Measurements from ENCODE around the gene TTC32. TPM values are rescaled to one million over a fixed set of nuclear protein-coding genes. Genes with fewer than 3 reads are reported as not detected.
A peak's percentile ranks its signal among the peaks of the same experiment; 100 is the strongest.

The TTC32 gene
- total RNA-seq, 3 donors from 2014 or later = 16.7 to 35.1 (median 17.8) TPM

DNA sequence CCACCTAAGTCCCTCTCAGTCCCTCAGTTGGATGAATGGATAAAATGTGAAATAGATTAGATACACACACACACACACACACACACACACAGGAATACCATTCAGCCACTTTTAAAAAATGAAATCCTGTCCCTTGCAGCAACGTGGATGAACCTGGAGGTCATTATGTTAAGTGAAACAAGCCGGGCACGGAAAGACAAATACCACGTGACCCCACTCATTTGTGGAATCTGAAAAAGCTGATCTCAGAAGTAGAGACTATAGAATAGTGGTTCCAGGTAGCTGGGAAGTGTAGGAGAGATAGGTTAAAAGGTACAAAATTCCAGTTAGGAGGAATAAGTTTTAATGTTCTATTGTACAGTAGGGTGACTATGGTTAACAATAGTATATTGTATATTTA is 31.0 kb downstream of the TTC32 start:
- intact Hi-C loops (cut with DNase I; ENCODE audit: low total_unique reads) = no loop called here
- Histone ChIP-seq H3K27me3 (no peaks in the 10 kb centered on the region), H3K27ac (no peak overlapping the region), H3K36me3 (no peaks in the 10 kb centered on the region), H3K4me3 (no peak overlapping the region), H3K4me1 (no peaks in the 10 kb centered on the region), H3K9me3 (no peaks in the 10 kb centered on the region)
- TF ChIP-seq, protein P1, sequence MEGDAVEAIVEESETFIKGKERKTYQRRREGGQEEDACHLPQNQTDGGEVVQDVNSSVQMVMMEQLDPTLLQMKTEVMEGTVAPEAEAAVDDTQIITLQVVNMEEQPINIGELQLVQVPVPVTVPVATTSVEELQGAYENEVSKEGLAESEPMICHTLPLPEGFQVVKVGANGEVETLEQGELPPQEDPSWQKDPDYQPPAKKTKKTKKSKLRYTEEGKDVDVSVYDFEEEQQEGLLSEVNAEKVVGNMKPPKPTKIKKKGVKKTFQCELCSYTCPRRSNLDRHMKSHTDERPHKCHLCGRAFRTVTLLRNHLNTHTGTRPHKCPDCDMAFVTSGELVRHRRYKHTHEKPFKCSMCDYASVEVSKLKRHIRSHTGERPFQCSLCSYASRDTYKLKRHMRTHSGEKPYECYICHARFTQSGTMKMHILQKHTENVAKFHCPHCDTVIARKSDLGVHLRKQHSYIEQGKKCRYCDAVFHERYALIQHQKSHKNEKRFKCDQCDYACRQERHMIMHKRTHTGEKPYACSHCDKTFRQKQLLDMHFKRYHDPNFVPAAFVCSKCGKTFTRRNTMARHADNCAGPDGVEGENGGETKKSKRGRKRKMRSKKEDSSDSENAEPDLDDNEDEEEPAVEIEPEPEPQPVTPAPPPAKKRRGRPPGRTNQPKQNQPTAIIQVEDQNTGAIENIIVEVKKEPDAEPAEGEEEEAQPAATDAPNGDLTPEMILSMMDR (IDR thresholded peaks at IDR 0.05) = no peak
- TF ChIP-seq POLR2AphosphoS5 (IDR thresholded peaks at IDR 0.05) (no peak), POLR2A (IDR thresholded peaks at IDR 0.05) (no peak)
- no peak for DNase-seq (ENCODE audit: low spot score in 2 of 2)

DNA sequence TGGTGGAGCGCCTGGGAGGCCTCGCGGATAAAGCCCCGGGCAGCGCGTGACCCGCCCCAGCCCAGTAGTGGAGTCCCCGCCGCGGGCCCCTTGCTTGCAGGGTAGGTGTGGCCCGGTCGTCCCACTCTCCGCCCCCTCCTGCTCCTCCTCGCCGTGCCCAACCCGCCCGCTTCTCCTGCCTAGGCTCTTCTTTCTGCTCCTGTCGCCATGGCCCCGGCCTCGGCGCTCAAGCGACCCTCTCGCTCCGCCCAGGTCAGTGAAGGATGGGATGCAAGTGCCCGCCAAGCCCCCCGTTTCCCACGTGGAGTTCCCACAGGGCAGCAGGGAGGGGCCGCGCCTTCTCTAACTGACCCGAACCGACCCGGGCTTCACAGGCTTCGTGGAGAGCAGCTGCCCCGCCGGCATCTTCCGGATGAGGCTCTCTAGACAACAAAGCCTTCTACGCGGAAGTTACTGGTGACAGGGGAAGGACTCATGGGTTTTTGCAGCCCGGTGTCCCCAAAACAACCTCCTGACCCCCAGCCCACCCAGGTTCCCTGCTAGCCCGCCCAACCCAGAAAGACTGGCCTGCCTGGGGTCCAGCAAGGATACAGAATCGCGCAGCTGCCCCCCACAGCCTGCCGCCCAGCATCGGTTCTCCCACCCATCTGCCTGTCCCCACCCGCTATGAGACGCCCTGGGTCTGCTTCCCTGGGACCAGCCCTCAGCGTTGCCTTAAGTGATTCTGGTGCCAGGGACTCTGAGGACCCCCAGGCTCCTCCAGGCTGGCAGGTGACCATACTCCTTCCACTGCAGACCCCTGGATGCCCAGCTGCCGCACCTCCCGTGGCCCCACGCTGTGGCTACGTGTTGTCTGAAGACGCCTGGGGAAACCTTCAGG is 32.8 kb downstream of the TTC32 start:
- no peaks in the 10 kb centered on the region for H3K36me3 ChIP-seq
- no peaks in the 10 kb centered on the region for H3K27me3 ChIP-seq
- intact Hi-C loops (cut with DNase I; ENCODE audit: low total_unique reads) = no loop called here
- H3K4me3 ChIP-seq = peak overlapping the region; percentile 37 to 67 (median 48)
- TF ChIP-seq POLR2AphosphoS5 (IDR thresholded peaks at IDR 0.05) (no peak), POLR2A (IDR thresholded peaks at IDR 0.05) (no peak)
- TF ChIP-seq, protein P1 (IDR thresholded peaks at IDR 0.05) = no peak
- no peak overlapping the region for H3K27ac ChIP-seq
- DNase-seq (ENCODE audit: low spot score in 2 of 2) = no peak
- no peaks in the 10 kb centered on the region for H3K9me3 ChIP-seq
- H3K4me1 ChIP-seq = no peaks in the 10 kb centered on the region

DNA sequence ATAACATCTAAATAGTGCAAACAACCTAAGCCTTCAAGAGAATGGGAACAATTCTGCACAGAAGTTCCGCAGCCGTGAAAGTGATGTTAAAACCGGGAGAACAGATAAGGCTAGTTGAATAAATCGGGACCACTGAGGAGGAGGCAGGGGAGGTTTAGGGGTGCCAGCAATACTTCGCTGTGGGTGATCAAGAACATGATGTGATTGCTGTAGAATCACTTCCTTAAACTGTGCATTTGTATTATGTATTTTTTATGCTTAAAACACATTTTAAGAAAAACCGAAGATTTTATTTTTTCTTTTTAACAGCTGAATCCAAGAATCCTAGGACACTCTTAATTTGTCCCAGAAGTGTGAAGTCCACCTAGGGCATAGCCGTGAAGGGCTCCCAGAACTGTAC is 33.6 kb downstream of the TTC32 start:
- H3K4me1 ChIP-seq = no peaks in the 10 kb centered on the region
- no peaks in the 10 kb centered on the region for H3K27me3 ChIP-seq
- H3K27ac ChIP-seq = no peak overlapping the region
- no peak for TF ChIP-seq POLR2AphosphoS5 (IDR thresholded peaks at IDR 0.05)
- TF ChIP-seq, protein P1 (IDR thresholded peaks at IDR 0.05) = no peak
- TF ChIP-seq POLR2A (IDR thresholded peaks at IDR 0.05) = no peak
- intact Hi-C loops (cut with DNase I; ENCODE audit: low total_unique reads) = no loop called here
- no peaks in the 10 kb centered on the region for H3K36me3 ChIP-seq
- DNase-seq (ENCODE audit: low spot score in 2 of 2) = no peak
- peak overlapping the region; percentile 37 to 67 (median 48) for H3K4me3 ChIP-seq
- no peaks in the 10 kb centered on the region for H3K9me3 ChIP-seq

DNA sequence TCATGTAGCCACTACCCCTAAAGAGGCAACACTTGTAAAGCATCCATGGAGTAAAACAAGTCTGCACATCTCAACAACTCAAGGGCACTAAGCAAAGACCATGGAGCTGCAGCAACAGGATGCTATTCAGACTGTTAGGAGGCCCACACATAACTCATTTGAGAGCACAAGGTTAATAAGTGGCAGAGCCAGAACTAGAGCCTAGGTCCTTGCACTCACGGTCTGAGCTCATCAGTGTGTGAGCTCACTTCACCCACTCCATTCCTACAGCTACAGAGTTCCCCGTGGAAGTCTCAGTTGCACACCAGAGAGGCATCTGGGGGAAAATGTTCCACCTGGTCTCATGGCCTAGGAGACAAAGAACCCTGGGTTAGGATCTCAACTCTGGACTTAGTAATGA is 35.0 kb downstream of the TTC32 start:
- DNase-seq (ENCODE audit: low spot score in 2 of 2) = no peak
- Histone ChIP-seq H3K9me3 (no peaks in the 10 kb centered on the region), H3K27ac (no peak overlapping the region), H3K4me3 (no peak overlapping the region), H3K4me1 (no peaks in the 10 kb centered on the region), H3K27me3 (no peaks in the 10 kb centered on the region), H3K36me3 (no peaks in the 10 kb centered on the region)
- intact Hi-C loops (cut with DNase I; ENCODE audit: low total_unique reads) = no loop called here
- TF ChIP-seq POLR2AphosphoS5 (IDR thresholded peaks at IDR 0.05) (no peak), POLR2A (IDR thresholded peaks at IDR 0.05) (no peak)
- TF ChIP-seq, protein P1 (IDR thresholded peaks at IDR 0.05) = no peak

DNA sequence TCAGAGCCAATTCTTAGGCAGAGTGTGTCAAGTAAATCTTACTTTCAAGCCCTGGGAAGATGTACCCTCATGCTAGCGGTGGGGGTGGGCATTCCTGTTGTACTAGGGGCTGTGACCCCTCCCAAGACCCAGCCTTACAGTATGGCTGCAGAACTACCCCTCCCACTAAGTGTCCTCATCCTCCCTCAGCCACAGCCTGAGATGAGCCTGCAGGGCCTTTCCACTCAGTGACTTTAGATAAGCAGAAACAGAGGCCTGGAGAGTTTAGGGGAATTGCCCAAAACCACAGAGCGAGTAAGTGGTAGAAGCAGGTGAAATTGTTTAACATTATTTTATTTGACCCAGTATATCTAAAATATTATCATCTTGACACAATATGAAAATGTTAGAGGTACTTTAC is 36.6 kb downstream of the TTC32 start:
- intact Hi-C loops (cut with DNase I; ENCODE audit: low total_unique reads) = no loop called here

More for the DNA sequence above, 36.6 kb downstream of the TTC32 start:
- H3K9me3 ChIP-seq = no peaks in the 10 kb centered on the region
- no peak overlapping the region for H3K4me3 ChIP-seq
- no peak for TF ChIP-seq POLR2A (IDR thresholded peaks at IDR 0.05)
- H3K36me3 ChIP-seq = no peaks in the 10 kb centered on the region
- no peak overlapping the region for H3K27ac ChIP-seq
- H3K4me1 ChIP-seq = no peaks in the 10 kb centered on the region
- no peak for DNase-seq (ENCODE audit: low spot score in 2 of 2)
- H3K27me3 ChIP-seq = no peaks in the 10 kb centered on the region

All from breast epithelium (tissue), 4 donors.